Neural cell (in vitro differentiated cells): Measurements from ENCODE around the gene ANKRD63. TPM values are rescaled to one million over a fixed set of nuclear protein-coding genes. Genes with fewer than 3 reads are reported as not detected.

Experiments
- H2AFZ ChIP-seq: fragments of 200-600, 300-800 bp; sonication (generic), shearing (Covaris generic); 2 replicates; pipeline ENCODE4 v1.6.0; 2014; ENCODE audit warnings: low read depth, mild to moderate bottlenecking, antibody characterized with exemption, low read length, moderate library complexity
- H3F3A ChIP-seq: fragments of 200-600 bp; shearing (Covaris generic); 2 replicates; pipeline ENCODE4 v1.6.1; 2016; ENCODE audit warnings: mild to moderate bottlenecking, moderate library complexity, mixed read lengths, antibody characterized with exemption, low read length; ENCODE audit not compliant: insufficient read depth, poor library complexity, severe bottlenecking
- H3K27ac ChIP-seq: fragments of 200-600, 300-800 bp; sonication (generic), shearing (Covaris generic); 2 replicates; pipeline ENCODE4 v1.5.1; 2014; ENCODE audit warnings: mild to moderate bottlenecking, low read length, moderate library complexity
- H3K27me3 ChIP-seq: fragments of 300-800, 200-600 bp; sonication (generic), shearing (Covaris generic); 2 replicates; pipeline ENCODE4 v1.6.0; 2014; ENCODE audit warnings: mild to moderate bottlenecking, low read depth, low read length, moderate library complexity; ENCODE audit not compliant: insufficient read depth
- H3K36me3 ChIP-seq: fragments of 300-800, 200-600 bp; sonication (generic), shearing (Covaris generic); 2 replicates; pipeline ENCODE4 v1.5.1; 2014; ENCODE audit warnings: mild to moderate bottlenecking, antibody characterized with exemption, low read length, moderate library complexity; ENCODE audit not compliant: insufficient read depth
- H3K4me2 ChIP-seq: fragments of 300-800, 200-600 bp; sonication (generic), shearing (Covaris generic); 2 replicates; pipeline ENCODE4 v1.6.0; 2014; ENCODE audit warnings: mild to moderate bottlenecking, low read length
- H3K4me3 ChIP-seq: fragments of 300-800, 200-600 bp; sonication (generic), shearing (Covaris generic); 2 replicates; pipeline ENCODE4 v1.5.1; 2014; ENCODE audit warnings: mild to moderate bottlenecking, low read length, moderate library complexity
- H3K79me2 ChIP-seq: fragments of 200-600 bp; shearing (Covaris generic); replicated peaks from 2 replicates; pipeline ENCODE4 v1.6.0; 2014; ENCODE audit warnings: mild to moderate bottlenecking, low read length, moderate library complexity; ENCODE audit not compliant: insufficient read depth
- H3K9ac ChIP-seq: fragments of 300-800, 200-600 bp; sonication (generic), shearing (Covaris generic); 2 replicates; pipeline ENCODE4 v1.6.1; 2016; ENCODE audit warnings: mild to moderate bottlenecking, low read length, mixed read lengths
- H3K9me2 ChIP-seq: fragments of 200-600 bp; shearing (Covaris generic); 2 replicates; pipeline ENCODE4 v1.6.1; 2016; ENCODE audit warnings: mild to moderate bottlenecking, low read length, mixed read lengths; ENCODE audit not compliant: insufficient read depth
- H3K9me3 ChIP-seq: fragments of 200-600, 300-800 bp; sonication (generic), shearing (Covaris generic); 2 replicates; pipeline ENCODE4 v1.6.1; 2016; ENCODE audit warnings: mild to moderate bottlenecking, mixed run types, low read length, moderate library complexity, mixed read lengths
- H4K20me1 ChIP-seq: fragments of 200-600 bp; shearing (Covaris generic); 2 replicates; pipeline ENCODE4 v1.6.1; 2016; ENCODE audit warnings: mild to moderate bottlenecking, mixed run types; ENCODE audit not compliant: insufficient read depth
- CTCF ChIP-seq: fragments of 450-650 bp; IDR thresholded peaks from 2 replicates; pipeline ENCODE4 v1.5.1; 2014; ENCODE audit warnings: antibody characterized with exemption, mild to moderate bottlenecking, moderate library complexity; ENCODE audit not compliant: poor library complexity, severe bottlenecking
- EP300 ChIP-seq: fragments of 450-650 bp; conservative IDR thresholded peaks from 2 replicates; pipeline ENCODE4 v1.6.1; 2014; ENCODE audit warnings: antibody characterized with exemption, mild to moderate bottlenecking, moderate library complexity; ENCODE audit not compliant: poor library complexity, severe bottlenecking
- EZH2 ChIP-seq: fragments of 200-600, 300-800 bp; shearing (Covaris generic), sonication (generic); IDR thresholded peaks from 2 replicates; pipeline ENCODE4 v1.6.1; 2014; ENCODE audit warnings: antibody characterized with exemption, low read length, borderline replicate concordance, mild to moderate bottlenecking; ENCODE audit not compliant: insufficient read depth, poor library complexity, severe bottlenecking
- MXI1 ChIP-seq: fragments of 450-650 bp; conservative IDR thresholded peaks from 2 replicates; pipeline ENCODE4 v1.6.1; 2014; ENCODE audit warnings: antibody characterized with exemption, mild to moderate bottlenecking; ENCODE audit not compliant: poor library complexity, severe bottlenecking
- POLR2AphosphoS5 ChIP-seq: IDR thresholded peaks from 2 replicates; pipeline ENCODE4 v1.6.1; 2012
- RAD21 ChIP-seq: fragments of 450-650 bp; conservative IDR thresholded peaks from 2 replicates; pipeline ENCODE4 v1.6.1; 2014; ENCODE audit warnings: antibody characterized with exemption, mild to moderate bottlenecking, moderate library complexity
- SMC3 ChIP-seq: fragments of 450-650 bp; conservative IDR thresholded peaks from 2 replicates; pipeline ENCODE4 v1.6.1; 2014; ENCODE audit warnings: antibody characterized with exemption, mild to moderate bottlenecking, moderate library complexity; ENCODE audit not compliant: poor library complexity
- TAF1 ChIP-seq: IDR thresholded peaks from 2 replicates; pipeline ENCODE4 v1.6.1; 2012; ENCODE audit warnings: low read depth
- polyA plus RNA-seq: library from polyadenylated mRNA; depleted of rRNA; stranded (reverse); fragments of >200 nt; gene quantifications from 2 replicates; pipeline ENCODE4 v1.2.3, GENCODE V29; 2014
- TF ChIP-seq, protein P1 (sequence below): IDR thresholded peaks from 2 replicates; pipeline ENCODE4 v1.6.1; 2012; ENCODE audit warnings: borderline replicate concordance

ANKRD63 gene
- polyA plus RNA-seq, 1 donor from 2014 or later: 2.1 TPM

- TF ChIP-seq RAD21 (no peak), MXI1 (no peak), POLR2AphosphoS5 (no peak), SMC3 (no peak), TAF1 (no peak), EZH2 (no peak), EP300 (no peak), CTCF (no peak)
- TF ChIP-seq, protein P1, sequence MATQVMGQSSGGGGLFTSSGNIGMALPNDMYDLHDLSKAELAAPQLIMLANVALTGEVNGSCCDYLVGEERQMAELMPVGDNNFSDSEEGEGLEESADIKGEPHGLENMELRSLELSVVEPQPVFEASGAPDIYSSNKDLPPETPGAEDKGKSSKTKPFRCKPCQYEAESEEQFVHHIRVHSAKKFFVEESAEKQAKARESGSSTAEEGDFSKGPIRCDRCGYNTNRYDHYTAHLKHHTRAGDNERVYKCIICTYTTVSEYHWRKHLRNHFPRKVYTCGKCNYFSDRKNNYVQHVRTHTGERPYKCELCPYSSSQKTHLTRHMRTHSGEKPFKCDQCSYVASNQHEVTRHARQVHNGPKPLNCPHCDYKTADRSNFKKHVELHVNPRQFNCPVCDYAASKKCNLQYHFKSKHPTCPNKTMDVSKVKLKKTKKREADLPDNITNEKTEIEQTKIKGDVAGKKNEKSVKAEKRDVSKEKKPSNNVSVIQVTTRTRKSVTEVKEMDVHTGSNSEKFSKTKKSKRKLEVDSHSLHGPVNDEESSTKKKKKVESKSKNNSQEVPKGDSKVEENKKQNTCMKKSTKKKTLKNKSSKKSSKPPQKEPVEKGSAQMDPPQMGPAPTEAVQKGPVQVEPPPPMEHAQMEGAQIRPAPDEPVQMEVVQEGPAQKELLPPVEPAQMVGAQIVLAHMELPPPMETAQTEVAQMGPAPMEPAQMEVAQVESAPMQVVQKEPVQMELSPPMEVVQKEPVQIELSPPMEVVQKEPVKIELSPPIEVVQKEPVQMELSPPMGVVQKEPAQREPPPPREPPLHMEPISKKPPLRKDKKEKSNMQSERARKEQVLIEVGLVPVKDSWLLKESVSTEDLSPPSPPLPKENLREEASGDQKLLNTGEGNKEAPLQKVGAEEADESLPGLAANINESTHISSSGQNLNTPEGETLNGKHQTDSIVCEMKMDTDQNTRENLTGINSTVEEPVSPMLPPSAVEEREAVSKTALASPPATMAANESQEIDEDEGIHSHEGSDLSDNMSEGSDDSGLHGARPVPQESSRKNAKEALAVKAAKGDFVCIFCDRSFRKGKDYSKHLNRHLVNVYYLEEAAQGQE: no peak
- Histone ChIP-seq H3K27ac (no peak overlapping the region), H3K9me2 (no peaks in the 10 kb centered on the region), H3K36me3 (peaks cover 3% of the 10 kb centered on the region), H3K4me3 (no peak overlapping the region), H2AFZ (no peak overlapping the region), H3K27me3 (peaks cover 28% of the 10 kb centered on the region), H3K4me2 (no peak overlapping the region), H3K9me3 (no peaks in the 10 kb centered on the region), H3F3A (no peaks in the 10 kb centered on the region), H3K9ac (no peak overlapping the region), H4K20me1 (no peaks in the 10 kb centered on the region), H3K79me2 (no peaks in the 10 kb centered on the region)
These were observed 26.1 kb downstream of the ANKRD63 start for GRCh38 chr15:40256638-40257235.

DNA sequence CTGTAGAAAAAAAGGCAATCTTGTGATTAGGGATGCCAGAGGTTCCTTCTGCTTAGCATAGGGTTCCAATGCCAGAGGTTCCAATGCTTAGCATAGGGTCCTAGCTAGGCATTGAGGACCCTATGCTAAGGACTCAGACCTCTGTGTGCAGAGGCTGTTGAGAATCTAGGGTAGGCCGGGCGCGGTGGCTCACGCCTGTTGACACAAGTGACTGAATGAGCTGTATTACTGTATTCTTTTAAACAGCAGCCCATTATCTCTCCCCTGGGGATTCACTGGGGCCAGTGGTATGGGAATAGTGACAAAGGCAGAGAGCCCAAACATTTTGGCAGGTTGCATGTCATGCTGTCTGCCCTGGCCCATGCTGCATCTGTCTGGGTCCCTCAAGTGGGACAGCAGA lies 27.8 kb downstream of the ANKRD63 start:
- no peak overlapping the region for H3K9ac ChIP-seq
- no peak for TF ChIP-seq TAF1
- H3K9me2 ChIP-seq: no peaks in the 10 kb centered on the region

DNA sequence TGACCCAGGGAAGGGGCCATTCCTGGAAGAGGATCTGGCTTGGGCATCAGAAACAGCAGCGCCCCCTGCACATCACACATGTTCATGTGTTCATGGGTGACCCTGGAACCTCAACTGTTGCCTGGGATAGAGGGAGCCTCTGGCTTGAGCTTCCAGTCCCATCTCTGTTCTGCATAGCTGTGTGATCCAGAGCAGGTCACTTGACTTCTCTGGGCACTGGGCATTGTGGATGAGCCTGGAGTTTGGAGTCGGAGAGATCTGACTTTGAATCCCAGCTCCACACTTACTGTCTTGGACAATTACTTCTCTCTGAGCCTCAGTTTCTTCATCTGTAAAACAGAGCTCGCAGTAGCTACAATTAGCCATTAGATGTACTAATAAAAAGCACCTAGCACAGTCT lies 28.4 kb downstream of the ANKRD63 start:
- Histone ChIP-seq H3K27ac (no peak overlapping the region), H3K79me2 (no peaks in the 10 kb centered on the region), H3K9me2 (no peaks in the 10 kb centered on the region), H3K9ac (no peak overlapping the region), H2AFZ (no peak overlapping the region), H4K20me1 (no peaks in the 10 kb centered on the region), H3K27me3 (peaks cover 45% of the 10 kb centered on the region), H3K36me3 (peaks cover 3% of the 10 kb centered on the region), H3K4me2 (no peak overlapping the region), H3F3A (no peaks in the 10 kb centered on the region), H3K4me3 (no peak overlapping the region), H3K9me3 (no peaks in the 10 kb centered on the region)
- TF ChIP-seq CTCF (no peak), EP300 (no peak), RAD21 (no peak), EZH2 (no peak), POLR2AphosphoS5 (no peak), MXI1 (no peak), TAF1 (no peak), SMC3 (no peak)
- TF ChIP-seq, protein P1: no peak

More for the DNA sequence above, 27.8 kb downstream of the ANKRD63 start:
- peaks cover 44% of the 10 kb centered on the region for H3K27me3 ChIP-seq
- H3K79me2 ChIP-seq: no peaks in the 10 kb centered on the region
- no peak overlapping the region for H3K4me3 ChIP-seq
- no peaks in the 10 kb centered on the region for H3F3A ChIP-seq
- H3K4me2 ChIP-seq: no peak overlapping the region
- peaks cover 3% of the 10 kb centered on the region for H3K36me3 ChIP-seq
- H3K9me3 ChIP-seq: no peaks in the 10 kb centered on the region
- H4K20me1 ChIP-seq: no peaks in the 10 kb centered on the region
- no peak overlapping the region for H2AFZ ChIP-seq
- no peak overlapping the region for H3K27ac ChIP-seq
